IMR-90 (cell line): ENCODE measurements around the gene RASD2. TPM values are rescaled to one million over a fixed set of nuclear protein-coding genes. Genes with fewer than 3 reads are reported as not detected.

Experiments used
- ATAC-seq: fragments of 200-7000 bp; cut with Tn5 transposase; 2 replicates; pipeline ENCODE4 v1.9.1; 2020; ENCODE audit warnings: low read depth, mild to moderate bottlenecking, moderate library complexity
- BruUV-seq: library from RNA; stranded (reverse); fragments of 400-500 nt; replicated peaks from 2 replicates; lab custom pipeline; 2021; lab: Mats Ljungman, UMichigan
- CTCF ChIA-PET: fragments of 300-600 bp; formaldehyde crosslinking; extraction: SDS; loops from one replicate; lab custom pipeline; 2021; ENCODE audit warnings: antibody characterized with exemption; lab: Yijun Ruan, JAX
- POLR2A ChIA-PET: fragments of 300-600 bp; sonication (Branson Sonifier 250); formaldehyde crosslinking; loops from one replicate; lab custom pipeline; 2022; ENCODE audit warnings: antibody characterized with exemption; ENCODE audit not compliant: unreplicated experiment; lab: Charles Lee
- DNase-seq: peaks from one replicate; pipeline ENCODE4 v3.0.0; 2013
- H2AFZ ChIP-seq: replicated peaks from 2 replicates; pipeline ENCODE3; 2013; ENCODE audit warnings: low read length, mild to moderate bottlenecking; ENCODE audit not compliant: poor library complexity
- H2AK5ac ChIP-seq: 2 replicates; pipeline ENCODE4 v1.6.1; 2013; ENCODE audit warnings: low read depth, low read length, inconsistent platforms
- H2AK9ac ChIP-seq: replicated peaks from 2 replicates; pipeline ENCODE3; 2013; ENCODE audit warnings: mild to moderate bottlenecking, low read depth, low read length, moderate library complexity; ENCODE audit not compliant: poor library complexity
- H2BK120ac ChIP-seq: 2 replicates; pipeline ENCODE4 v1.6.1; 2013; ENCODE audit warnings: low read depth, low read length, inconsistent platforms
- H2BK15ac ChIP-seq: 3 replicates; pipeline ENCODE4 v1.6.1; 2013; ENCODE audit warnings: low read depth, low read length, inconsistent platforms
- H2BK20ac ChIP-seq: 2 replicates; pipeline ENCODE4 v1.6.1; 2013; ENCODE audit warnings: low read depth, mild to moderate bottlenecking, inconsistent platforms, low read length, moderate library complexity
- H2BK5ac ChIP-seq: 2 replicates; pipeline ENCODE4 v1.6.1; 2013; ENCODE audit warnings: mild to moderate bottlenecking, low read depth, low read length, inconsistent platforms; ENCODE audit not compliant: poor library complexity, severe bottlenecking
- H3K14ac ChIP-seq: replicated peaks from 2 replicates; pipeline ENCODE4 v1.6.1; 2013; ENCODE audit warnings: low read depth, low read length, inconsistent platforms
- H3K18ac ChIP-seq: 2 replicates; pipeline ENCODE4 v1.6.1; 2013; ENCODE audit warnings: low read depth, low read length, control low read depth
- H3K23ac ChIP-seq: 2 replicates; pipeline ENCODE4 v1.6.1; 2013; ENCODE audit warnings: low read depth, low read length, inconsistent platforms
- H3K27ac ChIP-seq: 2 replicates; pipeline ENCODE4 v1.5.1; 2013; ENCODE audit warnings: mild to moderate bottlenecking, control low read depth, low read length; ENCODE audit not compliant: insufficient read depth
- H3K27me3 ChIP-seq: 2 replicates; pipeline ENCODE4 v1.6.1; 2013; ENCODE audit warnings: low read length; ENCODE audit not compliant: control insufficient read depth, insufficient read depth
- H3K36me3 ChIP-seq: 2 replicates; pipeline ENCODE4 v1.6.1; 2013; ENCODE audit warnings: low read length, mixed read lengths; ENCODE audit not compliant: control insufficient read depth, insufficient read depth
- H3K4ac ChIP-seq: 2 replicates; pipeline ENCODE4 v1.6.1; 2013; ENCODE audit warnings: low read depth, low read length, inconsistent platforms
- H3K4me1 ChIP-seq: 2 replicates; pipeline ENCODE4 v1.6.1; 2013; ENCODE audit warnings: low read length, mixed read lengths; ENCODE audit not compliant: control insufficient read depth, insufficient read depth
- H3K4me2 ChIP-seq: 2 replicates; pipeline ENCODE4 v1.6.1; 2013; ENCODE audit warnings: low read depth, mild to moderate bottlenecking, control low read depth, low read length, moderate library complexity
- H3K4me3 ChIP-seq: 2 replicates; pipeline ENCODE4 v1.5.1; 2013; ENCODE audit warnings: low read depth, mild to moderate bottlenecking, control low read depth, low read length, moderate library complexity; ENCODE audit not compliant: insufficient read depth
- H3K56ac ChIP-seq: 2 replicates; pipeline ENCODE4 v1.6.1; 2013; ENCODE audit warnings: low read length, inconsistent platforms; ENCODE audit not compliant: insufficient read depth; ENCODE audit errors: extremely low read depth
- H3K79me1 ChIP-seq, 2 experiments: 2 replicates each; pipeline ENCODE4 v1.6.1; 2013; ENCODE audit warnings: low read length in 2 of 2, inconsistent platforms in 1 of 2, low read depth in 1 of 2
- H3K9ac ChIP-seq: 2 replicates; pipeline ENCODE4 v1.6.1; 2013; ENCODE audit warnings: low read depth, low read length, control low read depth
- H3K9me1 ChIP-seq: 2 replicates; pipeline ENCODE4 v1.6.1; 2013; ENCODE audit warnings: low read length, inconsistent platforms; ENCODE audit not compliant: insufficient read depth
- H3K9me3 ChIP-seq: 2 replicates; pipeline ENCODE4 v1.6.1; 2013; ENCODE audit warnings: low read length; ENCODE audit not compliant: control insufficient read depth, insufficient read depth
- H4K20me1 ChIP-seq: 2 replicates; pipeline ENCODE4 v1.6.1; 2013; ENCODE audit warnings: low read length, inconsistent platforms; ENCODE audit not compliant: insufficient read depth
- H4K5ac ChIP-seq: 2 replicates; pipeline ENCODE4 v1.6.1; 2013; ENCODE audit warnings: mild to moderate bottlenecking, low read depth, low read length, control low read depth
- H4K8ac ChIP-seq, 2 experiments: 2 replicates each; pipeline ENCODE4 v1.6.1; 2013; ENCODE audit warnings: low read depth in 2 of 2, low read length in 2 of 2, control low read depth in 1 of 2, inconsistent platforms in 1 of 2
- H4K91ac ChIP-seq: 2 replicates; pipeline ENCODE4 v1.6.1; 2013; ENCODE audit warnings: low read depth, low read length, inconsistent platforms; ENCODE audit not compliant: insufficient read depth
- CHD1 ChIP-seq: IDR thresholded peaks from 2 replicates; pipeline ENCODE4 v1.6.1; 2012; ENCODE audit warnings: low read depth, low read length, improper control_type of control experiment
- FOS ChIP-seq: fragments of 150-350 bp; IDR thresholded peaks from 2 replicates; pipeline ENCODE4 v1.6.1; 2016; ENCODE audit warnings: low read depth, low read length
- MAZ ChIP-seq: IDR thresholded peaks from 2 replicates; pipeline ENCODE4 v1.6.1; 2012; ENCODE audit warnings: low read depth, mild to moderate bottlenecking, low read length, improper control_type of control experiment, moderate library complexity, borderline replicate concordance
- WGBS, 2 experiments: methylation state at CpG; one replicate each; pipeline versions ENCODE4 v1.1.5 to v1.1.7; 2013; ENCODE audit warnings: missing lambda C conversion rate in 2 of 2; ENCODE audit not compliant: insufficient read length in 1 of 2; ENCODE audit errors: extremely low coverage in 2 of 2; 5-methylcytosine and 5-hydroxymethylcytosine counted together
- dilution Hi-C: fragments of 300-500 bp; cut with HindIII; formaldehyde crosslinking; loops from one replicate; pipeline ENCODE4 v1.14.3; 2018; ENCODE audit warnings: low sequenced_read_pairs; ENCODE audit not compliant: unreplicated experiment
- in situ Hi-C: fragments of 300-500 bp; cut with MboI; formaldehyde crosslinking; loops from 3 replicates; pipeline ENCODE4 v1.14.3; 2019; ENCODE audit warnings: low sequenced_read_pairs, inconsistent platforms, mixed read lengths
- intact Hi-C: fragments of 100-400 bp; cut with micrococcal nuclease; formaldehyde crosslinking; loops from 2 replicates; pipeline ENCODE4 v1.10.0; 2022
- polyA plus RNA-seq, 3 experiments: library from polyadenylated mRNA; depleted of rRNA; stranded (reverse); fragments of >200 nt; gene quantifications; 2 replicates each; pipeline ENCODE4 v1.2.3, GENCODE V29; 2012; ENCODE audit warnings: low replicate concordance in 1 of 3
- total RNA-seq: library from RNA; depleted of rRNA; stranded (reverse); fragments of >200 nt; gene quantifications from 2 replicates; pipeline ENCODE4 v1.2.3, GENCODE V29; 2012

RASD2 gene
- total and polyA plus RNA-seq, 2 of the 4 experiments (the other 2 are of a cell fraction) = under 0.01 to 0.32 TPM

- Histone ChIP-seq H4K5ac (no peak overlapping the region), H3K4me1 (peaks cover 16% of the 10 kb centered on the region), H3K4me2 (no peak overlapping the region), H2AK9ac (no peak overlapping the region), H4K91ac (no peak overlapping the region), H3K4me3 (no peak overlapping the region), H3K18ac (no peak overlapping the region), H2AK5ac (no peak overlapping the region), H4K8ac (no peak overlapping the region), H3K27me3 (no peaks in the 10 kb centered on the region), H3K9me1 (peaks cover 10% of the 10 kb centered on the region), H2BK20ac (no peak overlapping the region), H3K9ac (no peak overlapping the region), H2BK5ac (no peak overlapping the region), H3K4ac (0 out of 2 replicates have a peak overlapping the region, but pooled peaks have one; percentile 20), H3K23ac (no peak overlapping the region), H3K27ac (no peak overlapping the region), H3K9me3 (peaks cover 6% of the 10 kb centered on the region), H2BK15ac (no peak overlapping the region), H4K20me1 (no peaks in the 10 kb centered on the region), H3K79me1 (no peaks in the 10 kb centered on the region), H3K36me3 (no peaks in the 10 kb centered on the region), H3K56ac (no peak overlapping the region), H2AFZ (no peak overlapping the region), H2BK120ac (no peak overlapping the region), H3K14ac (no peak overlapping the region)
- in situ Hi-C loops = no loop called here
- intact Hi-C loops = no loop called here
- ChIA-PET CTCF (no interaction called here), POLR2A (no interaction called here)
- no peak for ATAC-seq
- dilution Hi-C loops = no loop called here
- TF ChIP-seq CHD1 (no peak), FOS (no peak), MAZ (no peak)
- no CpG with 5 or more reads among the region's 5 CpGs for WGBS, 2 experiments
- no TSS peak for BruUV-seq
- no peak for DNase-seq
Observed at GRCh38 chr22:35558031-35558430, 17.4 kb downstream of the RASD2 start.
